HG02970 (cell line): ENCODE measurements around the gene PXDN.
"Not testable (repeated sequence)": the region's sequence is repeated elsewhere in the genome, so short reads cannot be mapped to it uniquely, and the experiment has no call there.

Experiments used
- ATAC-seq: cut with Tn5 transposase; IDR thresholded peaks from one replicate; pipeline ENCODE4 v1.9.1; 2021; ENCODE audit warnings: mild to moderate bottlenecking, moderate library complexity, moderate number of reproducible peaks; ENCODE audit not compliant: unreplicated experiment, low FRiP score

The PXDN gene

GRCh38 chr2:1742681-1743395, 1.5 kb downstream of the PXDN start:
- no peak for ATAC-seq

- ATAC-seq, result no peak
These were observed 2.0 kb downstream of the PXDN start for GRCh38 chr2:1742301-1742680.

- ATAC-seq, result no peak
These were observed 2.5 kb downstream of the PXDN start for GRCh38 chr2:1741851-1742250.

- no peak for ATAC-seq
These were observed 3.4 kb downstream of the PXDN start for GRCh38 chr2:1740716-1741589.

GRCh38 chr2:1739961-1740715, 4.2 kb downstream of the PXDN start:
- ATAC-seq, result no peak

- ATAC-seq, result no peak
These were observed 4.9 kb downstream of the PXDN start for GRCh38 chr2:1739322-1739957.

GRCh38 chr2:1738646-1739302, 5.5 kb downstream of the PXDN start:
- ATAC-seq, result no peak

- no peak for ATAC-seq
These were observed 6.2 kb downstream of the PXDN start for GRCh38 chr2:1738163-1738562.

- no peak for ATAC-seq
These were observed 7.3 kb downstream of the PXDN start for GRCh38 chr2:1736997-1737480.

GRCh38 chr2:1736045-1736444, 8.3 kb downstream of the PXDN start:
- ATAC-seq, result no peak

- not testable (repeated sequence) for ATAC-seq
These were observed 11.0 kb downstream of the PXDN start for GRCh38 chr2:1733298-1733697.

- no peak for ATAC-seq
These were observed 12.1 kb downstream of the PXDN start for GRCh38 chr2:1731963-1732768.

- ATAC-seq, result no peak
These were observed 12.8 kb downstream of the PXDN start for GRCh38 chr2:1731447-1731962.

- ATAC-seq, result no peak
These were observed 14.0 kb downstream of the PXDN start for GRCh38 chr2:1730015-1730927.

GRCh38 chr2:1729242-1729641, 15.1 kb downstream of the PXDN start:
- ATAC-seq, result no peak

- no peak for ATAC-seq
These were observed 15.5 kb downstream of the PXDN start for GRCh38 chr2:1728821-1729220.

- ATAC-seq, result no peak
These were observed 16.4 kb downstream of the PXDN start for GRCh38 chr2:1727796-1728474.
